Right lobe of liver (tissue), 4 donors: ENCODE measurements around the gene DHRS13.
"Not testable (repeated sequence)": the region's sequence is repeated elsewhere in the genome, so short reads cannot be mapped to it uniquely, and the experiment has no call there.

Experiments used
- POLR2A ChIP-seq: fragments of 450-650 bp; IDR thresholded peaks from one replicate; pipeline ENCODE4 v1.6.1; 2017; ENCODE audit warnings: antibody characterized with exemption, mild to moderate bottlenecking
- TF ChIP-seq, protein P1 (sequence below), 4 donors: fragments of 200-600 bp in 3 of 4; fragments of 450-650 bp in 1 of 4; IDR thresholded peaks; one replicate each; pipeline versions ENCODE4 v1.5.1 to v1.8.0; 2016 to 2022; ENCODE audit warnings: antibody characterized with exemption in 4 of 4, mild to moderate bottlenecking in 2 of 4
- donor health status: DM: no; HTN: no; CAD: no.
- donor health status: DM: no; HTN: no; CAD: no.
- donor health status: DM: no; HTN: yes; CAD: no.

DNA sequence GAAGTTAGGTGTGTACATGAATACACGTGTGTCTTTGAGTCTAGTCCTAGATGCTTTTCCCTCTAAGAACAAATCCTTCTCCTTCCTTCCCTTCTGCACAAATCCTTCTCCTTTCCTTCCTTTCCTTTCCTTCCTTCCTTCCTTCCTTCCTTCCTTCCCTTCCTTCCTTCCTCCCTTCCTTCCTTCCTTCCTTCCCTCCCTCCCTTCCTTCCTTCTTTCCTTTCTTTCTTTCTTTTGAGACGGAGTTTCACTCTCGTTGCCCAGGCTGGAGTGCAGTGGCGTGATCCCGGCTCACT lies 615 bp upstream of the DHRS13 start:
- TF ChIP-seq, protein P1, sequence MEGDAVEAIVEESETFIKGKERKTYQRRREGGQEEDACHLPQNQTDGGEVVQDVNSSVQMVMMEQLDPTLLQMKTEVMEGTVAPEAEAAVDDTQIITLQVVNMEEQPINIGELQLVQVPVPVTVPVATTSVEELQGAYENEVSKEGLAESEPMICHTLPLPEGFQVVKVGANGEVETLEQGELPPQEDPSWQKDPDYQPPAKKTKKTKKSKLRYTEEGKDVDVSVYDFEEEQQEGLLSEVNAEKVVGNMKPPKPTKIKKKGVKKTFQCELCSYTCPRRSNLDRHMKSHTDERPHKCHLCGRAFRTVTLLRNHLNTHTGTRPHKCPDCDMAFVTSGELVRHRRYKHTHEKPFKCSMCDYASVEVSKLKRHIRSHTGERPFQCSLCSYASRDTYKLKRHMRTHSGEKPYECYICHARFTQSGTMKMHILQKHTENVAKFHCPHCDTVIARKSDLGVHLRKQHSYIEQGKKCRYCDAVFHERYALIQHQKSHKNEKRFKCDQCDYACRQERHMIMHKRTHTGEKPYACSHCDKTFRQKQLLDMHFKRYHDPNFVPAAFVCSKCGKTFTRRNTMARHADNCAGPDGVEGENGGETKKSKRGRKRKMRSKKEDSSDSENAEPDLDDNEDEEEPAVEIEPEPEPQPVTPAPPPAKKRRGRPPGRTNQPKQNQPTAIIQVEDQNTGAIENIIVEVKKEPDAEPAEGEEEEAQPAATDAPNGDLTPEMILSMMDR (IDR thresholded peaks at IDR 0.05) = not testable (repeated sequence)
- TF ChIP-seq POLR2A = not testable (repeated sequence)
